WTC11 (cell line): ENCODE measurements around the gene CSNK1G3.

Source experiments
- ATF3 ChIP-seq: sonication (generic); formaldehyde crosslinking; conservative IDR thresholded peaks from 2 replicates; pipeline ENCODE4 v1.8.1; 2022; ENCODE audit warnings: mild to moderate bottlenecking, missing genetic modification reagents
- CTCF ChIP-seq: fragments of 200-600 bp; IDR thresholded peaks from 2 replicates; pipeline ENCODE4 v1.8.0; 2022; ENCODE audit warnings: antibody characterized with exemption
- E2F5 ChIP-seq: sonication (generic); formaldehyde crosslinking; IDR thresholded peaks from 2 replicates; pipeline ENCODE4 v1.8.1; 2022; ENCODE audit warnings: mild to moderate bottlenecking, moderate library complexity, missing genetic modification reagents
- ESRRA ChIP-seq: sonication (generic); formaldehyde crosslinking; IDR thresholded peaks from 2 replicates; pipeline ENCODE4 v1.8.1; 2022; ENCODE audit warnings: mild to moderate bottlenecking, missing genetic modification reagents, borderline replicate concordance
- FOXP1 ChIP-seq: sonication (generic); formaldehyde crosslinking; IDR thresholded peaks from 2 replicates; pipeline ENCODE4 v1.8.0; 2022; ENCODE audit warnings: missing genetic modification reagents, mild to moderate bottlenecking, moderate library complexity, borderline replicate concordance
- NR2C2 ChIP-seq: sonication (generic); formaldehyde crosslinking; IDR thresholded peaks from 2 replicates; pipeline ENCODE4 v1.8.0; 2022; ENCODE audit warnings: mild to moderate bottlenecking, missing genetic modification reagents
- NR3C1 ChIP-seq: sonication (generic); formaldehyde crosslinking; conservative IDR thresholded peaks from 2 replicates; pipeline ENCODE4 v1.8.1; 2023; ENCODE audit warnings: low read depth, mild to moderate bottlenecking, missing genetic modification reagents
- ZNF317 ChIP-seq: sonication (generic); formaldehyde crosslinking; IDR thresholded peaks from 2 replicates; pipeline ENCODE4 v1.8.1; 2023; ENCODE audit warnings: low read depth, mild to moderate bottlenecking, moderate library complexity, missing genetic modification reagents, borderline replicate concordance
- ZNF416 ChIP-seq: fragments of 250-450 bp; sonication (Bioruptor Pico); IDR thresholded peaks from 2 replicates; pipeline ENCODE4 v1.9.0; 2021; ENCODE audit warnings: mild to moderate bottlenecking, inconsistent platforms

- TF ChIP-seq CTCF: no peak
- no peak for TF ChIP-seq E2F5 (CRISPR knock-in tag)
- no peak for TF ChIP-seq ATF3
- TF ChIP-seq NR2C2: no peak
- no peak for TF ChIP-seq NR3C1 (CRISPR knock-in tag)
- TF ChIP-seq ZNF416 (CRISPR knock-in tag): no peak
- no peak for TF ChIP-seq ZNF317 (CRISPR knock-in tag)
- no peak for TF ChIP-seq FOXP1
- no peak for TF ChIP-seq ESRRA (CRISPR knock-in tag)
Measured at GRCh38 chr5:123664961-123665360, 153.0 kb downstream of the CSNK1G3 start.
